PC-3 (cell line): ENCODE measurements around the gene HSPA9.

Source experiments
- CTCF ChIP-seq: fragments of 300-600 bp; sonication (generic); conservative IDR thresholded peaks from 2 replicates; pipeline ENCODE4 v1.5.1; 2017; ENCODE audit warnings: antibody characterized with exemption, low read depth, mild to moderate bottlenecking, low read length
- EZH2 ChIP-seq: fragments of 300-600 bp; sonication (generic); IDR thresholded peaks from one replicate; pipeline ENCODE4 v1.6.1; 2017; ENCODE audit warnings: antibody characterized with exemption, mild to moderate bottlenecking, low read length; ENCODE audit not compliant: unreplicated experiment
- EZH2phosphoT487 ChIP-seq: fragments of 300-600 bp; sonication (generic); IDR thresholded peaks from 2 replicates; pipeline ENCODE4 v1.6.1; 2018; ENCODE audit warnings: mild to moderate bottlenecking, antibody characterized with exemption, low read length, borderline replicate concordance

DNA sequence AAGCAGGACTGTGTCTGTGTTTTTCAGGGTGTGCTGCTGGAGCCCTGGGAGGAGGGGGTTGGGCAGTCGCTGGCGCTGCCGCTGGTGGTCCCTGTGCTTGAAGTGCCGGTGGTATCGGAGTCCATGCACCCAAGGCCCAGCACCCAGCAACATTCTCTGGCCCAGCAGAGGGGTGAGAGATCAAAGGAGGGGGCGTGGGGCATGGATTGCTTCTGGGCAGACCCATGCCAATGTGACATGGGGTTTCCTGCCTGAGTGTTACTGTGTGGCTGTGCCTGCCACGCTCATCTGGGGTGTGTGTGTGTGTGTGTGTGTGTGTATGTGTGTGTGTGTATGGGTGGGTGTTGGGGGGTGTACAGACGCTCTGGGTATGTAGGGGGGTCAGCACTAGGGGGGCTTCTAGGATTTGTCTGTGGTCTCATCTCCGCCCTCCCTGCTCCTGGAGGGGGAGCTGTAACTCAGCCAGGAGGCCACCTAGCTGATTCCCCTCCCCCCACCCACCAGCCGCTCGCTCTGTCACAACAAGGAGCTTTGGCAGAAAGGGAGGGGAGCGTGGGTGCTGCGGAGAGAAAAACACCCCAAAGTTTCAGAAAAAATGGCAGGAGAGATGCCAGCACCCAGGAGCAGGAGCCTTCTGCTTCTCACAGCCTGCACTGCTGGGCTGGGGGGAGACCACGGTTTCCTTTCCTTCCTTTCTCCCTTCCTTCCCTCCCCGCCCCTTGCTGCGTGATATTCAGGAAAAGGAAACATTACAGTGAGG lies 35.9 kb upstream of the HSPA9 start:
- TF ChIP-seq CTCF (no peak), EZH2phosphoT487 (no peak), EZH2 (no peak)
